Lower leg skin (tissue), 3 donors: ENCODE results near the gene UNC50.

Experiments used
- POLR2A ChIP-seq, 2 donors: fragments of 450-650 bp; IDR thresholded peaks; one replicate each; pipeline ENCODE4 v1.6.1; 2016 to 2017; ENCODE audit warnings: antibody characterized with exemption in 2 of 2, mild to moderate bottlenecking in 1 of 2, moderate library complexity in 1 of 2
- TF ChIP-seq, protein P1 (sequence below), 3 donors: fragments of 450-650 bp; IDR thresholded peaks; one replicate each; pipeline ENCODE4 v1.5.1; 2016; ENCODE audit warnings: antibody characterized with exemption in 3 of 3, mild to moderate bottlenecking in 3 of 3, moderate library complexity in 2 of 3

DNA sequence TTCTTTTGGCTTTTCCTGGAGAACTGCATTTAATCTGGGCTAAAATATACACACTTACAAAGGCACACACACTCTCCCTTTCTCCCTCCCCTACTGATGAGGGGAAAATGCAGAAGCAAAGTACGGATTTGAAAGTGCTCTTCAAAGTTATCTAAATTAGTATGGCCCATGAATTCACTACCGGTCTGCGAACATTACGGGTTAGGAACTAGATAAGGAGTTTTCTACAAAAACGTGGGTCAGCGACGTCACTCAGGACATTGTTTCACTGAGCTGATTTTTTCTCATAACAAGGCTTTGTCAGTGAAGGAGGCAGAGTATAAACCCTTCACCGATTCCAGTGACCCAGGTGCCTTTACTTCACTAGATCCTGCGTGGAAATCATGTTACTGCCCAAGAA lies 47.4 kb upstream of the UNC50 start:
- TF ChIP-seq, protein P1, sequence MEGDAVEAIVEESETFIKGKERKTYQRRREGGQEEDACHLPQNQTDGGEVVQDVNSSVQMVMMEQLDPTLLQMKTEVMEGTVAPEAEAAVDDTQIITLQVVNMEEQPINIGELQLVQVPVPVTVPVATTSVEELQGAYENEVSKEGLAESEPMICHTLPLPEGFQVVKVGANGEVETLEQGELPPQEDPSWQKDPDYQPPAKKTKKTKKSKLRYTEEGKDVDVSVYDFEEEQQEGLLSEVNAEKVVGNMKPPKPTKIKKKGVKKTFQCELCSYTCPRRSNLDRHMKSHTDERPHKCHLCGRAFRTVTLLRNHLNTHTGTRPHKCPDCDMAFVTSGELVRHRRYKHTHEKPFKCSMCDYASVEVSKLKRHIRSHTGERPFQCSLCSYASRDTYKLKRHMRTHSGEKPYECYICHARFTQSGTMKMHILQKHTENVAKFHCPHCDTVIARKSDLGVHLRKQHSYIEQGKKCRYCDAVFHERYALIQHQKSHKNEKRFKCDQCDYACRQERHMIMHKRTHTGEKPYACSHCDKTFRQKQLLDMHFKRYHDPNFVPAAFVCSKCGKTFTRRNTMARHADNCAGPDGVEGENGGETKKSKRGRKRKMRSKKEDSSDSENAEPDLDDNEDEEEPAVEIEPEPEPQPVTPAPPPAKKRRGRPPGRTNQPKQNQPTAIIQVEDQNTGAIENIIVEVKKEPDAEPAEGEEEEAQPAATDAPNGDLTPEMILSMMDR (IDR thresholded peaks at IDR 0.05): no peak
- TF ChIP-seq POLR2A (IDR thresholded peaks at IDR 0.05): no peak
